Epithelial cell of proximal tubule (primary cell): ENCODE measurements around the gene ATP2C2. TPM values are rescaled to one million over a fixed set of nuclear protein-coding genes. Genes with fewer than 3 reads are reported as not detected.
"Not testable (repeated sequence)": the region's sequence is repeated elsewhere in the genome, so short reads cannot be mapped to it uniquely, and the experiment has no call there.

Experiments used
- DNase-seq: peaks from one replicate; pipeline ENCODE4 v3.0.0-alpha.2; 2011; ENCODE audit warnings: low read depth
- H3K4me3 ChIP-seq: 2 replicates; pipeline ENCODE4 v1.5.1; 2011; ENCODE audit warnings: low read depth, mild to moderate bottlenecking, low read length
- CTCF ChIP-seq: conservative IDR thresholded peaks from 2 replicates; pipeline ENCODE4 v1.5.1; 2012; ENCODE audit warnings: low read depth, mild to moderate bottlenecking, low read length
- total RNA-seq: library from RNA; depleted of rRNA; stranded (reverse); fragments of >200 nt; gene quantifications from 2 replicates; pipeline ENCODE4 v1.2.3, GENCODE V29; 2015

Gene ATP2C2
- total RNA-seq, 1 donor from 2014 or later = 6.3 TPM

- no peak for TF ChIP-seq CTCF
- peak; percentile 18 for DNase-seq
- H3K4me3 ChIP-seq = no peak overlapping the region
Measured at GRCh38 chr16:84331998-84332780, 36.1 kb upstream of the ATP2C2 start.

- no peak overlapping the region for H3K4me3 ChIP-seq
- TF ChIP-seq CTCF = no peak
- peak; percentile 19 for DNase-seq
Measured at GRCh38 chr16:84332975-84333684, 35.2 kb upstream of the ATP2C2 start.

GRCh38 chr16:84334058-84334457, 34.3 kb upstream of the ATP2C2 start:
- no peak for TF ChIP-seq CTCF
- DNase-seq = no peak

GRCh38 chr16:84334482-84334881, 33.9 kb upstream of the ATP2C2 start:
- H3K4me3 ChIP-seq = no peak overlapping the region
- TF ChIP-seq CTCF = no peak
- DNase-seq = no peak

More at GRCh38 chr16:84334058-84334457, 34.3 kb upstream of the ATP2C2 start:
- no peak overlapping the region for H3K4me3 ChIP-seq

GRCh38 chr16:84337236-84337635, 31.1 kb upstream of the ATP2C2 start:
- DNase-seq, H3K4me3 ChIP-seq: not testable (repeated sequence)

- TF ChIP-seq CTCF = no peak
- no peak for DNase-seq
- no peak overlapping the region for H3K4me3 ChIP-seq
Measured at GRCh38 chr16:84339311-84339710, 29.0 kb upstream of the ATP2C2 start.

GRCh38 chr16:84339766-84340165, 28.6 kb upstream of the ATP2C2 start:
- no peak for DNase-seq
- TF ChIP-seq CTCF = no peak
- H3K4me3 ChIP-seq = no peak overlapping the region
